ENCODE data around the gene VPS51. TPM values are rescaled to one million over a fixed set of nuclear protein-coding genes. Genes with fewer than 3 reads are reported as not detected.

The VPS51 gene
- total and polyA plus RNA-seq, 4 donors: 69.6 to 164 (median 124) TPM

- DNase-seq: no peak
- 90 to 94% methylated on average over 3 of the region's 3 CpGs for WGBS, 2 donors
- H3K4me3 ChIP-seq: no peak overlapping the region
- no peak for TF ChIP-seq CTCF (IDR thresholded peaks at IDR 0.05; ENCODE audit: control extremely low read depth, extremely low read depth)
- no peaks in the 10 kb centered on the region for H3K27me3 ChIP-seq (ENCODE audit: control insufficient read depth in 3 of 3, insufficient read depth in 3 of 3, low read length in 2 of 3)
- H3K4me1 ChIP-seq (ENCODE audit: control insufficient read depth in 5 of 5, insufficient read depth in 5 of 5, low read length in 5 of 5): peaks cover 0 to 19% (median 12%) of the 10 kb centered on the region in 5 donors
- no peak overlapping the region for H3K27ac ChIP-seq (ENCODE audit: low read depth in 1 of 2, low read length in 1 of 2)
- ATAC-seq (ENCODE audit: insufficient read depth, low FRiP score): no peak
- H3K36me3 ChIP-seq (ENCODE audit: control insufficient read depth in 4 of 4, insufficient read depth in 4 of 4, low read length in 4 of 4): peaks cover 24 to 62% (median 40%) of the 10 kb centered on the region in 4 donors
- H3K9ac ChIP-seq (ENCODE audit: insufficient read depth in 1 of 2, low read length in 2 of 2): no peak overlapping the region
- H3K9me3 ChIP-seq (ENCODE audit: control insufficient read depth in 4 of 4, insufficient read depth in 3 of 4, low read length in 3 of 4): no peaks in the 10 kb centered on the region
Measured at GRCh38 chr11:65131417-65131776, 35.4 kb downstream of the VPS51 start.

- peaks cover 24 to 57% (median 38%) of the 10 kb centered on the region in 4 donors for H3K36me3 ChIP-seq (ENCODE audit: control insufficient read depth in 4 of 4, insufficient read depth in 4 of 4, low read length in 4 of 4)
- no peaks in the 10 kb centered on the region for H3K27me3 ChIP-seq (ENCODE audit: control insufficient read depth in 3 of 3, insufficient read depth in 3 of 3, low read length in 2 of 3)
- no peak overlapping the region for H3K9ac ChIP-seq (ENCODE audit: insufficient read depth in 1 of 2, low read length in 2 of 2)
- WGBS, 2 donors: 84 to 87% methylated on average over 6 of the region's 6 CpGs
- ATAC-seq (ENCODE audit: insufficient read depth, low FRiP score) (no peak), DNase-seq (no peak)
- TF ChIP-seq CTCF (IDR thresholded peaks at IDR 0.05; ENCODE audit: control extremely low read depth, extremely low read depth): no peak
- no peaks in the 10 kb centered on the region for H3K9me3 ChIP-seq (ENCODE audit: control insufficient read depth in 4 of 4, insufficient read depth in 3 of 4, low read length in 3 of 4)
- peaks cover 0 to 20% (median 12%) of the 10 kb centered on the region in 5 donors for H3K4me1 ChIP-seq (ENCODE audit: control insufficient read depth in 5 of 5, insufficient read depth in 5 of 5, low read length in 5 of 5)
- H3K4me3 ChIP-seq: no peak overlapping the region
- H3K27ac ChIP-seq (ENCODE audit: low read depth in 1 of 2, low read length in 1 of 2): no peak overlapping the region
Measured at GRCh38 chr11:65131895-65132237, 35.9 kb downstream of the VPS51 start.

GRCh38 chr11:65132238-65132987 is 36.4 kb downstream of the VPS51 start:
- H3K4me1 ChIP-seq (ENCODE audit: control insufficient read depth in 5 of 5, insufficient read depth in 5 of 5, low read length in 5 of 5): peaks cover 0 to 20% (median 12%) of the 10 kb centered on the region in 5 donors
- TF ChIP-seq CTCF (IDR thresholded peaks at IDR 0.05; ENCODE audit: control extremely low read depth, extremely low read depth): no peak
- no peaks in the 10 kb centered on the region for H3K9me3 ChIP-seq (ENCODE audit: control insufficient read depth in 4 of 4, insufficient read depth in 3 of 4, low read length in 3 of 4)
- no peaks in the 10 kb centered on the region for H3K27me3 ChIP-seq (ENCODE audit: control insufficient read depth in 3 of 3, insufficient read depth in 3 of 3, low read length in 2 of 3)
- WGBS, 2 donors: 54 to 70% methylated on average over 10 of the region's 10 CpGs
- no peak for ATAC-seq (ENCODE audit: insufficient read depth, low FRiP score)
- DNase-seq: no peak
- peaks cover 22 to 54% (median 36%) of the 10 kb centered on the region in 4 donors for H3K36me3 ChIP-seq (ENCODE audit: control insufficient read depth in 4 of 4, insufficient read depth in 4 of 4, low read length in 4 of 4)
- H3K27ac ChIP-seq (ENCODE audit: low read depth in 1 of 2, low read length in 1 of 2): peak overlapping the region in 1 of 2 donors; percentile 98
- no peak overlapping the region for H3K9ac ChIP-seq (ENCODE audit: insufficient read depth in 1 of 2, low read length in 2 of 2)
- no peak overlapping the region for H3K4me3 ChIP-seq

All from lung (tissue), 12 donors.